ENCODE results near the gene PMVK. TPM values are rescaled to one million over a fixed set of nuclear protein-coding genes. Genes with fewer than 3 reads are reported as not detected.

Gene PMVK
- total RNA-seq, 2 experiments from 2014 or later = 6.6 to 7.4 TPM

DNA sequence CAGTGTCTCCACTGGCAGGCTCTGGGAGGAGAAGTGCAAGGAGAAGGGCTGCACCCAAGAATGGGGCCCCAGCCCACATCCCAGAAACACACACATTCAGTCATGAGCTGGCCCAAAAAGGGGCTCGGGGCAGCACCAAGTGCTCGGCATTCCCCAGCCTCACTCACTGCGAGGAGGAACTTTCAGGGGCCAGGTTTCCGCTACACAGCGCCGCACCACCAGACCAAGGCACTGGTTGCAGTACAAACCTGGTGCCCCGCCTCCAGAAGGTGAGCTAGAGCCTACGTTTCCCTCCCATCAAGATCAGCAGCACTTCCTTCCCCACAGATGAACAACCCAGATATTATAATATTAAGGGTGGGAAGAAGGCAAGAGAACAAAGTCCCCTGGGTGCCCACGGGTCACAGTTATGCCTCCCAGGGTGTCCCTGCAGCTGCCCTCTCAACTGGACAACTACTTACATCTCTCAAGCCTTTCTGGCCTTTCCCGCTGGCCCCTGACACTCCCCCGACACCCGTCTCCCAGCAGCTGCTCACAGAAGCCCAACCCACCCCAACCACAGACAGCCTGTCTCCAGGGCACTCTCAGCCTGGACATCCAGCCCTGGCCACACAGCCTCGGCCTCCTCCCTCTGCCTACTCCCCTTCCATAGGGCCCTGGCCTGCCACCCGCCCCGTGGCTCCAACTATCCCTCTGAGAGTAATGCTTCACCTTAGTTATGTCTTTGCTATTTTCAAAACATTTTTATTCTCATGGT lies 15.6 kb upstream of the PMVK start:
- intact Hi-C loops (cut with DNase I, micrococcal nuclease) = loop anchor here in 1 of 2 experiments (10.0 kb wide), 1 partner anchor 133 kb away; no protein-coding TSS in a partner anchor
- Histone ChIP-seq H3K27me3 (ENCODE audit: control insufficient read depth in 1 of 2, insufficient read depth in 2 of 2, low read length in 2 of 2) (no peaks in the 10 kb centered on the region), H3K27ac (ENCODE audit: low read depth in 1 of 2, low read length in 2 of 2) (peak overlapping the region; percentile 100), H3K4me3 (ENCODE audit: low read length) (peak overlapping the region; percentile 69), H3K9me3 (ENCODE audit: control insufficient read depth in 1 of 2, insufficient read depth in 1 of 2, low read length in 2 of 2) (no peaks in the 10 kb centered on the region), H3K36me3 (ENCODE audit: insufficient read depth, low read length) (peaks cover 55% of the 10 kb centered on the region), H3K4me1 (ENCODE audit: insufficient read depth, low read length) (peaks cover 93% of the 10 kb centered on the region)
- CTCF ChIA-PET = interaction anchor here (0.8 to 5.3 kb wide), 8 partner anchors 9 to 133 kb away, joined by 3 to 38 read pairs (median 4); partner anchors contain the start of genes FLAD1, PMVK and PYGO2
- POLR2A ChIA-PET = interaction anchor here (0.9 to 6.6 kb wide), 8 partner anchors 9 to 221 kb away, joined by 4 to 72 read pairs (median 6); partner anchors contain the start of genes FLAD1, KRTCAP2, PYGO2 and ZBTB7B
- ATAC-seq (ENCODE audit: poor library complexity) (peak; percentile 45), DNase-seq (peak; percentile 46 to 90 (median 66))
- Mint-ChIP-seq H3K4me1 (ENCODE audit: low read depth) (peaks cover 64% of the 10 kb centered on the region), H3K27me3 (no peaks in the 10 kb centered on the region), H3K27ac (peak overlapping the region; percentile 96), H3K9me3 (no peaks in the 10 kb centered on the region), H3K36me3 (ENCODE audit: low read depth) (peaks cover 74% of the 10 kb centered on the region), H3K4me3 (peak overlapping the region; percentile 95)
- no peak for TF ChIP-seq CTCF (IDR thresholded peaks at IDR 0.05)

- Histone ChIP-seq H3K36me3 (ENCODE audit: insufficient read depth, low read length) (peaks cover 72% of the 10 kb centered on the region), H3K4me3 (ENCODE audit: low read length) (no peak overlapping the region), H3K27me3 (ENCODE audit: control insufficient read depth in 1 of 2, insufficient read depth in 2 of 2, low read length in 2 of 2) (no peaks in the 10 kb centered on the region), H3K4me1 (ENCODE audit: insufficient read depth, low read length) (peaks cover 79% of the 10 kb centered on the region), H3K27ac (ENCODE audit: low read depth in 1 of 2, low read length in 2 of 2) (peak overlapping the region; percentile 30 to 40), H3K9me3 (ENCODE audit: control insufficient read depth in 1 of 2, insufficient read depth in 1 of 2, low read length in 2 of 2) (no peaks in the 10 kb centered on the region)
- ChIA-PET POLR2A (interaction anchor here (1.3 kb wide), 1 partner anchor 10 kb away, joined by 4 read pairs; no protein-coding TSS in a partner anchor), CTCF (interaction anchor here (0.5 to 1.6 kb wide), 4 partner anchors 10 to 51 kb away, joined by 3 read pairs; no protein-coding TSS in a partner anchor)
- DNase-seq = peak in 1 of 14 experiments; percentile 29
- Mint-ChIP-seq H3K36me3 (ENCODE audit: low read depth) (peaks cover 88% of the 10 kb centered on the region), H3K4me3 (no peak overlapping the region), H3K9me3 (no peaks in the 10 kb centered on the region), H3K4me1 (ENCODE audit: low read depth) (peaks cover 50% of the 10 kb centered on the region), H3K27me3 (no peaks in the 10 kb centered on the region), H3K27ac (no peak overlapping the region)
- TF ChIP-seq CTCF (IDR thresholded peaks at IDR 0.05) = no peak
- ATAC-seq (ENCODE audit: poor library complexity) = no peak
- intact Hi-C loops (cut with DNase I, micrococcal nuclease) = no loop called here
Observed at GRCh38 chr1:154948079-154948478, 11.6 kb upstream of the PMVK start.

- intact Hi-C loops (cut with DNase I, micrococcal nuclease) = no loop called here
- H3K9me3 ChIP-seq (ENCODE audit: control insufficient read depth in 1 of 2, insufficient read depth in 1 of 2, low read length in 2 of 2) = no peaks in the 10 kb centered on the region
- ChIA-PET CTCF (no interaction called here), POLR2A (interaction anchor here (0.6 to 2.1 kb wide), 3 partner anchors 10 to 1033 kb away, joined by 3 to 15 read pairs (median 3); partner anchors contain the start of gene PMVK)
- Mint-ChIP-seq H3K9me3 (no peaks in the 10 kb centered on the region), H3K27ac (peak overlapping the region; percentile 84), H3K4me3 (peak overlapping the region; percentile 3), H3K27me3 (no peaks in the 10 kb centered on the region), H3K36me3 (ENCODE audit: low read depth) (peaks cover 74% of the 10 kb centered on the region), H3K4me1 (ENCODE audit: low read depth) (peaks cover 50% of the 10 kb centered on the region)
- H3K4me3 ChIP-seq (ENCODE audit: low read length) = no peak overlapping the region
- ATAC-seq (ENCODE audit: poor library complexity) (no peak), DNase-seq (peak in 1 of 14 experiments; percentile 34)
- TF ChIP-seq CTCF (IDR thresholded peaks at IDR 0.05) = no peak
- H3K27me3 ChIP-seq (ENCODE audit: control insufficient read depth in 1 of 2, insufficient read depth in 2 of 2, low read length in 2 of 2) = no peaks in the 10 kb centered on the region
- peaks cover 63% of the 10 kb centered on the region for H3K36me3 ChIP-seq (ENCODE audit: insufficient read depth, low read length)
- H3K27ac ChIP-seq (ENCODE audit: low read depth in 1 of 2, low read length in 2 of 2) = peak overlapping the region in 1 of 2 donors; percentile 3
- H3K4me1 ChIP-seq (ENCODE audit: insufficient read depth, low read length) = peaks cover 79% of the 10 kb centered on the region
Observed at GRCh38 chr1:154945962-154946850, 9.7 kb upstream of the PMVK start.

Data from CD4-positive, alpha-beta T cell (primary cell).